Measurements from ENCODE around the gene ARMC5.

DNA sequence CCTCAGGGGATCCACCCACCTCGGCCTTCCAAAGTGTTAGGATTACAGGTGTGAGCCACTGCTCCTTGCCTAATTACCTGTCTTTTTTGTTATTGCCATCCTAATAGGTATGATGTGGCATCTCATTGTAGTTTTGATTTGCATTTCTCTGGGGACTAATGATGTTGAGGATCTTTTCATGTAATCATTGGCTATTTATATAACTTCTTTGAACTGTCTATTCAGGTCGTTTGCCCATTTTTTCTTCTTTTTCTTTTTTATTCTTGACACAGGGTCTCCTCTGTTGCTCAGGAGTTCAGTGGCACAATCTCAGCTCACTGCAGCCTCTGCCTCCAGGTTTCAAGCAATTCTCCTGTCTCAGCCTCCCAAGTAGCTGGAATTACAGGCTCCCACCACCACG is 11.3 kb downstream of the ARMC5 start:
- TF ChIP-seq, protein P1, sequence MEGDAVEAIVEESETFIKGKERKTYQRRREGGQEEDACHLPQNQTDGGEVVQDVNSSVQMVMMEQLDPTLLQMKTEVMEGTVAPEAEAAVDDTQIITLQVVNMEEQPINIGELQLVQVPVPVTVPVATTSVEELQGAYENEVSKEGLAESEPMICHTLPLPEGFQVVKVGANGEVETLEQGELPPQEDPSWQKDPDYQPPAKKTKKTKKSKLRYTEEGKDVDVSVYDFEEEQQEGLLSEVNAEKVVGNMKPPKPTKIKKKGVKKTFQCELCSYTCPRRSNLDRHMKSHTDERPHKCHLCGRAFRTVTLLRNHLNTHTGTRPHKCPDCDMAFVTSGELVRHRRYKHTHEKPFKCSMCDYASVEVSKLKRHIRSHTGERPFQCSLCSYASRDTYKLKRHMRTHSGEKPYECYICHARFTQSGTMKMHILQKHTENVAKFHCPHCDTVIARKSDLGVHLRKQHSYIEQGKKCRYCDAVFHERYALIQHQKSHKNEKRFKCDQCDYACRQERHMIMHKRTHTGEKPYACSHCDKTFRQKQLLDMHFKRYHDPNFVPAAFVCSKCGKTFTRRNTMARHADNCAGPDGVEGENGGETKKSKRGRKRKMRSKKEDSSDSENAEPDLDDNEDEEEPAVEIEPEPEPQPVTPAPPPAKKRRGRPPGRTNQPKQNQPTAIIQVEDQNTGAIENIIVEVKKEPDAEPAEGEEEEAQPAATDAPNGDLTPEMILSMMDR (IDR thresholded peaks at IDR 0.05; ENCODE audit: low read depth, low read length, poor library complexity, severe bottlenecking), result no peak
- TF ChIP-seq EZH2phosphoT487 (IDR thresholded peaks at IDR 0.05; ENCODE audit: borderline replicate concordance, low read length), result no peak
